ENCODE measurements around the gene ADTRP.

Gene ADTRP

GRCh38 chr6:11706171-11706570, 72.4 kb downstream of the ADTRP start:
- Histone ChIP-seq H3K27ac (ENCODE audit: extremely low read depth, low read depth, low read length) (no peak overlapping the region), H3K4me1 (ENCODE audit: control insufficient read depth, insufficient read depth, low read length) (no peaks in the 10 kb centered on the region), H3K9me3 (ENCODE audit: control insufficient read depth, insufficient read depth, low read depth, low read length) (no peaks in the 10 kb centered on the region), H3K4me3 (ENCODE audit: low read depth, low read length) (no peak overlapping the region), H3K36me3 (ENCODE audit: control insufficient read depth in 2 of 2, insufficient read depth in 1 of 2, low read length in 2 of 2) (no peaks in the 10 kb centered on the region)
- TF ChIP-seq ZNF175 (tag by site-specific recombination; IDR thresholded peaks at IDR 0.05) = no peak
- TF ChIP-seq ZNF629 (tag by site-specific recombination; IDR thresholded peaks at IDR 0.05) = no peak
- no peak for TF ChIP-seq TRIM28 (IDR thresholded peaks at IDR 0.05; ENCODE audit: borderline replicate concordance, low read length)
- TF ChIP-seq SCRT2 (tag by site-specific recombination; IDR thresholded peaks at IDR 0.05) = no peak
- TF ChIP-seq ZBTB8A (tag by site-specific recombination; IDR thresholded peaks at IDR 0.05) = no peak
- no peak for TF ChIP-seq ZNF26 (tag by site-specific recombination; IDR thresholded peaks at IDR 0.05)
- no peak for TF ChIP-seq ZNF423 (tag by site-specific recombination; IDR thresholded peaks at IDR 0.05)
- no peak for TF ChIP-seq ZSCAN18 (tag by site-specific recombination; IDR thresholded peaks at IDR 0.05)
- no peak for TF ChIP-seq IKZF3 (tag by site-specific recombination; IDR thresholded peaks at IDR 0.05)
- ChIA-PET CTCF (interaction anchor here (0.6 kb wide), 1 partner anchor 165 kb away, joined by 4 read pairs; no protein-coding TSS in a partner anchor), POLR2A (no interaction called here)

- Histone ChIP-seq H3K4me1 (ENCODE audit: control insufficient read depth, insufficient read depth, low read length) (no peaks in the 10 kb centered on the region), H3K36me3 (ENCODE audit: control insufficient read depth in 2 of 2, insufficient read depth in 1 of 2, low read length in 2 of 2) (no peaks in the 10 kb centered on the region), H3K9me3 (ENCODE audit: control insufficient read depth, insufficient read depth, low read depth, low read length) (no peaks in the 10 kb centered on the region), H3K4me3 (ENCODE audit: low read depth, low read length) (no peak overlapping the region), H3K27ac (ENCODE audit: extremely low read depth, low read depth, low read length) (no peak overlapping the region)
- ChIA-PET CTCF (no interaction called here), POLR2A (no interaction called here)
- TF ChIP-seq ZNF280D (tag by site-specific recombination; IDR thresholded peaks at IDR 0.05) (no peak), ZNF19 (tag by site-specific recombination; IDR thresholded peaks at IDR 0.05; ENCODE audit: low read depth) (no peak), YY1 (tag by site-specific recombination; IDR thresholded peaks at IDR 0.05) (no peak)
Observed at GRCh38 chr6:11705483-11705882, 73.1 kb downstream of the ADTRP start.

- CTCF ChIA-PET = interaction anchor here (0.6 to 0.7 kb wide), 2 partner anchors 133 to 295 kb away, joined by 3 to 4 read pairs; no protein-coding TSS in a partner anchor
Observed at GRCh38 chr6:11705069-11705468, 73.5 kb downstream of the ADTRP start.

More at GRCh38 chr6:11705069-11705468, 73.5 kb downstream of the ADTRP start:
- Histone ChIP-seq H3K4me3 (ENCODE audit: low read depth, low read length) (no peak overlapping the region), H3K4me1 (ENCODE audit: control insufficient read depth, insufficient read depth, low read length) (no peaks in the 10 kb centered on the region), H3K36me3 (ENCODE audit: control insufficient read depth in 2 of 2, insufficient read depth in 1 of 2, low read length in 2 of 2) (no peaks in the 10 kb centered on the region), H3K9me3 (ENCODE audit: control insufficient read depth, insufficient read depth, low read depth, low read length) (no peaks in the 10 kb centered on the region), H3K27ac (ENCODE audit: extremely low read depth, low read depth, low read length) (no peak overlapping the region)
- TF ChIP-seq ZNF510 (tag by site-specific recombination; IDR thresholded peaks at IDR 0.05; ENCODE audit: insufficient replicate concordance) (no peak), ZFP69B (tag by site-specific recombination; IDR thresholded peaks at IDR 0.05) (no peak), BCL6B (tag by site-specific recombination; IDR thresholded peaks at IDR 0.05) (no peak), ELK4 (IDR thresholded peaks at IDR 0.05; ENCODE audit: borderline replicate concordance, low read depth, low read length) (no peak), ZNF664 (tag by site-specific recombination; IDR thresholded peaks at IDR 0.05) (no peak), ZNF148 (tag by site-specific recombination; IDR thresholded peaks at IDR 0.05; ENCODE audit: borderline replicate concordance) (no peak), ZNF362 (tag by site-specific recombination; IDR thresholded peaks at IDR 0.05) (no peak)
- POLR2A ChIA-PET = no interaction called here

Measured in HEK293 (cell line).